Endothelial cell of umbilical vein (primary cell): ENCODE results near the gene RAB43. TPM values are rescaled to one million over a fixed set of nuclear protein-coding genes. Genes with fewer than 3 reads are reported as not detected.

ENCODE experiments used
- BruUV-seq: library from RNA; stranded (reverse); fragments of 400-500 nt; replicated peaks from 2 replicates; lab custom pipeline; 2021; lab: Mats Ljungman, UMichigan
- CTCF ChIA-PET: fragments of 300-600, 350-600 bp; sonication (Branson Sonifier 250); formaldehyde crosslinking; loops from one replicate; lab custom pipeline; 2021; ENCODE audit warnings: antibody characterized with exemption, inconsistent platforms; lab: Charles Lee
- POLR2A ChIA-PET: fragments of 300-600, 350-600 bp; sonication (Branson Sonifier 250); formaldehyde crosslinking; loops from one replicate; lab custom pipeline; 2021; ENCODE audit warnings: antibody characterized with exemption, inconsistent platforms; lab: Charles Lee
- DNase-seq: peaks from one replicate; pipeline ENCODE4 v3.0.0-alpha.2; 2011; ENCODE audit warnings: low read depth, low spot score
- FAIRE-seq: peaks from 2 replicates; lab custom pipeline; 2011; peaks lifted over from hg19 to GRCh38; lab: Jason Lieb, UNC
- H2AFZ ChIP-seq: 2 replicates; pipeline ENCODE4 v1.6.0; 2012; ENCODE audit warnings: low read depth, low read length, control low read depth, inconsistent platforms
- H3K27ac ChIP-seq: 2 replicates; pipeline ENCODE4 v1.5.1; 2011; ENCODE audit warnings: low read depth, mild to moderate bottlenecking, control low read depth, low read length, moderate library complexity; ENCODE audit not compliant: insufficient read depth
- H3K27me3 ChIP-seq, 2 experiments: 2 replicates each; pipeline versions ENCODE4 v1.6.0 to v1.6.1; 2011; ENCODE audit warnings: low read length in 2 of 2, mixed read lengths in 1 of 2; ENCODE audit not compliant: control insufficient read depth in 2 of 2, insufficient read depth in 2 of 2
- H3K36me3 ChIP-seq, 2 experiments: 2 replicates in 1 of 2; 3 replicates in 1 of 2; pipeline ENCODE4 v1.5.1; 2011; ENCODE audit warnings: low read length in 2 of 2, mild to moderate bottlenecking in 1 of 2, moderate library complexity in 1 of 2; ENCODE audit not compliant: control insufficient read depth in 2 of 2, insufficient read depth in 2 of 2; ENCODE audit errors: extremely low read depth in 1 of 2
- H3K4me1 ChIP-seq: 3 replicates; pipeline ENCODE4 v1.5.1; 2011; ENCODE audit warnings: mild to moderate bottlenecking, low read length; ENCODE audit not compliant: control insufficient read depth, insufficient read depth; ENCODE audit errors: extremely low read depth
- H3K4me2 ChIP-seq: 2 replicates; pipeline ENCODE4 v1.6.1; 2011; ENCODE audit warnings: low read length, control low read depth, mixed read lengths; ENCODE audit not compliant: insufficient read depth
- H3K4me3 ChIP-seq, 3 experiments: fragments of 200-600 bp in 1 of 3; sonication (generic), shearing (Covaris generic) in 1 of 3; replicated peaks in 1 of 3; 2 replicates each; pipeline ENCODE4 v1.5.1; 2011 to 2016; ENCODE audit warnings: control low read depth in 3 of 3, low read length in 3 of 3, mild to moderate bottlenecking in 2 of 3, inconsistent platforms in 1 of 3, low read depth in 1 of 3, moderate library complexity in 1 of 3; ENCODE audit not compliant: insufficient read depth in 1 of 3
- H3K79me2 ChIP-seq: 2 replicates; pipeline ENCODE4 v1.6.0; 2012; ENCODE audit warnings: low read length, inconsistent platforms; ENCODE audit not compliant: control insufficient read depth, insufficient read depth
- H3K9ac ChIP-seq: replicated peaks from 2 replicates; pipeline ENCODE3; 2011; ENCODE audit warnings: low read length, control low read depth; ENCODE audit not compliant: insufficient read depth; ENCODE audit errors: extremely low read depth
- H3K9me1 ChIP-seq: replicated peaks from 3 replicates; pipeline ENCODE4 v1.6.0; 2011; ENCODE audit warnings: mild to moderate bottlenecking, low read length; ENCODE audit not compliant: control insufficient read depth, insufficient read depth; ENCODE audit errors: extremely low read depth
- H3K9me3 ChIP-seq: replicated peaks from 2 replicates; pipeline ENCODE4 v1.5.1; 2012; ENCODE audit warnings: low read length, inconsistent platforms; ENCODE audit not compliant: control insufficient read depth, insufficient read depth
- H4K20me1 ChIP-seq: replicated peaks from 2 replicates; pipeline ENCODE3; 2011; ENCODE audit warnings: mild to moderate bottlenecking, low read length; ENCODE audit not compliant: control insufficient read depth, insufficient read depth; ENCODE audit errors: extremely low read depth
- CTCF ChIP-seq, 2 donors: IDR thresholded peaks; 1 replicate in 1 of 2; 2 replicates in 1 of 2; pipeline ENCODE4 v1.5.1; 2011; ENCODE audit warnings: low read length in 2 of 2, mild to moderate bottlenecking in 2 of 2, moderate library complexity in 2 of 2, control low read depth in 1 of 2, inconsistent platforms in 1 of 2, low read depth in 1 of 2; ENCODE audit not compliant: insufficient read depth in 1 of 2; ENCODE audit errors: extremely low read depth in 1 of 2
- EZH2 ChIP-seq: IDR thresholded peaks from 2 replicates; pipeline ENCODE4 v1.6.1; 2012; ENCODE audit warnings: borderline replicate concordance, low read depth, mild to moderate bottlenecking, moderate library complexity, low read length, inconsistent platforms; ENCODE audit not compliant: severe bottlenecking
- FOS ChIP-seq: IDR thresholded peaks from 2 replicates; pipeline ENCODE4 v1.6.1; 2011; ENCODE audit warnings: mild to moderate bottlenecking, low read length, moderate library complexity, borderline replicate concordance; ENCODE audit not compliant: insufficient read depth
- GATA2 ChIP-seq: IDR thresholded peaks from 2 replicates; pipeline ENCODE4 v1.7.0; 2011; ENCODE audit warnings: low read depth, mild to moderate bottlenecking, moderate library complexity, mixed read lengths, low read length; ENCODE audit not compliant: insufficient read length, insufficient read depth
- JUN ChIP-seq: IDR thresholded peaks from 2 replicates; pipeline ENCODE4 v1.6.1; 2011; ENCODE audit warnings: borderline replicate concordance, low read depth; ENCODE audit not compliant: insufficient read length, insufficient read depth
- MYC ChIP-seq: IDR thresholded peaks from one replicate; pipeline ENCODE4 v1.6.1; 2011; ENCODE audit warnings: mild to moderate bottlenecking, low read depth, low read length
- POLR2AphosphoS5 ChIP-seq: IDR thresholded peaks from 2 replicates; pipeline ENCODE4 v1.6.1; 2012; ENCODE audit warnings: low read depth, mild to moderate bottlenecking, control low read depth, low read length, moderate library complexity; ENCODE audit not compliant: insufficient read depth
- dilution Hi-C: fragments of 300-500 bp; cut with MboI; formaldehyde crosslinking; loops from one replicate; pipeline ENCODE4 v1.15.0; 2019; ENCODE audit warnings: low sequenced_read_pairs; ENCODE audit not compliant: extremely low pct_ligation_motif_present
- intact Hi-C: fragments of 100-400 bp; cut with micrococcal nuclease; formaldehyde crosslinking; loops from one replicate; pipeline ENCODE4 v1.10.0; 2022
- polyA plus RNA-seq, 4 experiments: library from polyadenylated mRNA; depleted of rRNA in 3 of 4; stranded (reverse) in 3 of 4; unstranded in 1 of 4; fragments of >200 nt; gene quantifications; 2 replicates each; pipeline versions ENCODE4 v1.2.1 to v1.2.3, GENCODE V29; 2011 to 2012; ENCODE audit warnings: missing spikeins in 1 of 4
- total RNA-seq: library from RNA; stranded (reverse); gene quantifications from 2 replicates; pipeline ENCODE4 v1.2.3, GENCODE V29; 2021

RAB43 gene
- total and polyA plus RNA-seq, 2 donors (not counting 3 experiments of a cell fraction or from before 2014, with no cell fraction given): 18.5 to 31.5 TPM

- dilution Hi-C loops: no loop called here
- peak; percentile 93 for DNase-seq
- Histone ChIP-seq H3K79me2 (no peaks in the 10 kb centered on the region), H3K4me1 (peaks cover 15% of the 10 kb centered on the region), H3K27me3 (no peaks in the 10 kb centered on the region), H3K9me1 (no peaks in the 10 kb centered on the region), H3K36me3 (no peaks in the 10 kb centered on the region), H3K27ac (no peak overlapping the region), H3K4me3 (no peak overlapping the region), H2AFZ (peak overlapping the region; percentile 16), H3K9me3 (no peaks in the 10 kb centered on the region), H3K4me2 (no peak overlapping the region), H4K20me1 (no peaks in the 10 kb centered on the region), H3K9ac (no peak overlapping the region)
- TF ChIP-seq MYC (no peak), GATA2 (peak; percentile 50), POLR2AphosphoS5 (peak; percentile 71), FOS (no peak)
- FAIRE-seq: peak; percentile 86
- BruUV-seq: no TSS peak
- ChIA-PET CTCF (interaction anchor here (1.3 to 6.1 kb wide), 6 partner anchors 12 to 191 kb away, joined by 3 to 121 read pairs (median 37); no protein-coding TSS in a partner anchor), POLR2A (no interaction called here)
- intact Hi-C loops: loop anchor here (1.0 kb wide), 1 partner anchor 27 kb away; no protein-coding TSS in a partner anchor
These were observed 66.9 kb downstream of the RAB43 start for GRCh38 chr3:129054605-129055104.

GRCh38 chr3:129052675-129053074 is 68.9 kb downstream of the RAB43 start:
- Histone ChIP-seq H3K9me1 (no peaks in the 10 kb centered on the region), H3K4me3 (no peak overlapping the region), H3K36me3 (no peaks in the 10 kb centered on the region), H3K27me3 (no peaks in the 10 kb centered on the region), H3K79me2 (no peaks in the 10 kb centered on the region), H4K20me1 (no peaks in the 10 kb centered on the region), H2AFZ (no peak overlapping the region), H3K4me1 (peaks cover 15% of the 10 kb centered on the region), H3K9me3 (no peaks in the 10 kb centered on the region), H3K4me2 (no peak overlapping the region), H3K9ac (no peak overlapping the region), H3K27ac (no peak overlapping the region)
- POLR2A ChIA-PET: no interaction called here
- FAIRE-seq (no peak), DNase-seq (peak; percentile 73)
- BruUV-seq: no TSS peak
- TF ChIP-seq EZH2 (no peak), CTCF (IDR thresholded peaks at IDR 0.05; ENCODE audit: extremely low read depth in 1 of 2, insufficient read depth in 1 of 2, low read depth in 1 of 2, low read length in 2 of 2) (no peak), POLR2AphosphoS5 (no peak), JUN (no peak), MYC (no peak)
- CTCF ChIA-PET: interaction anchor here (1.1 to 6.1 kb wide), 17 partner anchors 10 to 372 kb away, joined by 3 to 121 read pairs (median 13); partner anchors contain the start of gene RAB43
- dilution Hi-C loops: no loop called here
- intact Hi-C loops: loop anchor here (1.0 kb wide), 4 partner anchors 68 to 193 kb away; partner anchors contain the start of gene ISY1
